K562 (cell line): ENCODE measurements around the gene NUP153. TPM values are rescaled to one million over a fixed set of nuclear protein-coding genes. Genes with fewer than 3 reads are reported as not detected.

Experiments
- BCOR ChIP-seq: fragments of 450-650 bp; IDR thresholded peaks from 2 replicates; pipeline ENCODE4 v1.6.1; 2016
- BDP1 ChIP-seq: IDR thresholded peaks from 3 replicates; pipeline ENCODE4 v1.6.1; 2011; ENCODE audit not compliant: insufficient read length, insufficient read depth
- BHLHE40 ChIP-seq: IDR thresholded peaks from 2 replicates; pipeline ENCODE4 v1.6.1; 2011; ENCODE audit warnings: low read length, improper control_type of control experiment
- CHD1 ChIP-seq: fragments of 200-600 bp; sonication (generic); IDR thresholded peaks from one replicate; pipeline ENCODE4 v1.6.1; 2012; ENCODE audit warnings: mild to moderate bottlenecking, moderate library complexity, low read length, inconsistent platforms
- CHD4 ChIP-seq: fragments of 200-600 bp; sonication (generic); IDR thresholded peaks from 3 replicates; pipeline ENCODE4 v1.6.1; 2012; ENCODE audit warnings: low read depth, mild to moderate bottlenecking, mixed read lengths, low read length, inconsistent platforms; ENCODE audit not compliant: insufficient read depth, insufficient replicate concordance, poor library complexity, severe bottlenecking
- COPS2 ChIP-seq: fragments of 450-650 bp; conservative IDR thresholded peaks from 2 replicates; pipeline ENCODE4 v1.6.1; 2016; ENCODE audit warnings: mild to moderate bottlenecking, moderate library complexity
- HDAC8 ChIP-seq: fragments of 450-650 bp; IDR thresholded peaks from 2 replicates; pipeline ENCODE4 v1.6.1; 2016; ENCODE audit warnings: mild to moderate bottlenecking, missing genetic modification characterization, moderate library complexity, missing compliant biosample characterization
- KAT7 ChIP-seq: sonication (generic); formaldehyde crosslinking; IDR thresholded peaks from 2 replicates; pipeline ENCODE4 v1.8.0; 2022; ENCODE audit warnings: missing genetic modification reagents, mild to moderate bottlenecking, borderline replicate concordance
- KLF10 ChIP-seq: fragments of 250-450 bp; sonication (Bioruptor Pico); IDR thresholded peaks from 2 replicates; pipeline ENCODE4 v1.6.1; 2021; ENCODE audit warnings: matching md5 sums
- LEF1 ChIP-seq: fragments of 450-650 bp; IDR thresholded peaks from 2 replicates; pipeline ENCODE4 v1.6.1; 2016; ENCODE audit warnings: mild to moderate bottlenecking
- NCOA1 ChIP-seq: fragments of 450-650 bp; IDR thresholded peaks from 2 replicates; pipeline ENCODE4 v1.6.1; 2016; ENCODE audit warnings: low read depth
- PCBP2 ChIP-seq: fragments of 200-400 bp; formaldehyde crosslinking; IDR thresholded peaks from 2 replicates; pipeline ENCODE4 v1.6.1; 2018; ENCODE audit warnings: low read length, low read depth, mild to moderate bottlenecking, moderate library complexity; ENCODE audit not compliant: poor library complexity, severe bottlenecking
- PHF8 ChIP-seq: fragments of 200-600 bp; sonication (generic); IDR thresholded peaks from 2 replicates; pipeline ENCODE4 v1.6.1; 2012; ENCODE audit warnings: mixed run types, mild to moderate bottlenecking, inconsistent platforms, low read length, moderate library complexity, borderline replicate concordance
- ZBTB1 ChIP-seq: sonication (generic); formaldehyde crosslinking; IDR thresholded peaks from 2 replicates; pipeline ENCODE4 v1.8.1; 2023; ENCODE audit warnings: missing genetic modification reagents, low read depth, mild to moderate bottlenecking, borderline replicate concordance
- ZBTB7A ChIP-seq: IDR thresholded peaks from 2 replicates; pipeline ENCODE4 v1.6.1; 2011; ENCODE audit warnings: low read depth, mild to moderate bottlenecking, low read length, moderate library complexity, borderline replicate concordance; ENCODE audit not compliant: control insufficient read depth
- ZNF253 ChIP-seq: fragments of 250-450 bp; sonication (Bioruptor Pico); conservative IDR thresholded peaks from 2 replicates; pipeline ENCODE4 v1.6.1; 2021; ENCODE audit warnings: mild to moderate bottlenecking
- polyA plus RNA-seq, 8 experiments: library from polyadenylated mRNA; depleted of rRNA in 4 of 8; stranded (reverse) in 5 of 8; unstranded in 3 of 8; fragments of >200 nt; fragmentation: Nextera tagmentation in 2 of 8; fragmentation: Illumina TruSeq in 1 of 8; extraction: Ambion mirVana in 2 of 8; extraction: Trizol in 1 of 8; gene quantifications; 2 replicates each; pipeline versions ENCODE4 v1.2.1 to v1.2.3, GENCODE V29; 2011 to 2014; ENCODE audit warnings: inconsistent platforms in 1 of 8, missing spikeins in 1 of 8
- total RNA-seq, 7 experiments: library from RNA; depleted of rRNA in 6 of 7; stranded (reverse); fragments of >200 nt in 6 of 7; fragmentation: Illumina TruSeq in 2 of 7; extraction: Trizol in 2 of 7; gene quantifications; 2 replicates each; pipeline versions ENCODE4 v1.2.1 to v1.2.3, GENCODE V29; 2011 to 2021; ENCODE audit warnings: low replicate concordance in 1 of 7
- TF ChIP-seq, protein P1 (sequence below): fragments of 450-650 bp; IDR thresholded peaks from 2 replicates; pipeline ENCODE4 v1.6.1; 2018; ENCODE audit warnings: mild to moderate bottlenecking, low read depth; ENCODE audit not compliant: partially characterized antibody
- TF ChIP-seq, protein P2 (sequence below): fragments of 450-650 bp; IDR thresholded peaks from 2 replicates; pipeline ENCODE4 v1.6.1; 2016; ENCODE audit warnings: low read depth, mild to moderate bottlenecking, moderate library complexity
- TF ChIP-seq, protein P3 (sequence below): fragments of 250-450 bp; sonication (Bioruptor Pico); IDR thresholded peaks from 2 replicates; pipeline ENCODE4 v1.8.0; 2022; ENCODE audit warnings: inconsistent platforms
- TF ChIP-seq, protein P4 (sequence below): sonication (generic); formaldehyde crosslinking; IDR thresholded peaks from 2 replicates; pipeline ENCODE4 v1.8.0; 2023; ENCODE audit warnings: mild to moderate bottlenecking, missing genetic modification reagents
- TF ChIP-seq, protein P5 (sequence below), 2 experiments: fragments of 450-650 bp; IDR thresholded peaks; 2 replicates each; pipeline ENCODE4 v1.6.1; 2016

The NUP153 gene
- total and polyA plus RNA-seq, 9 of the 15 experiments (the other 6 are each of a cell fraction or from before 2014, with no cell fraction given): 21.9 to 110 (median 84.8) TPM

DNA sequence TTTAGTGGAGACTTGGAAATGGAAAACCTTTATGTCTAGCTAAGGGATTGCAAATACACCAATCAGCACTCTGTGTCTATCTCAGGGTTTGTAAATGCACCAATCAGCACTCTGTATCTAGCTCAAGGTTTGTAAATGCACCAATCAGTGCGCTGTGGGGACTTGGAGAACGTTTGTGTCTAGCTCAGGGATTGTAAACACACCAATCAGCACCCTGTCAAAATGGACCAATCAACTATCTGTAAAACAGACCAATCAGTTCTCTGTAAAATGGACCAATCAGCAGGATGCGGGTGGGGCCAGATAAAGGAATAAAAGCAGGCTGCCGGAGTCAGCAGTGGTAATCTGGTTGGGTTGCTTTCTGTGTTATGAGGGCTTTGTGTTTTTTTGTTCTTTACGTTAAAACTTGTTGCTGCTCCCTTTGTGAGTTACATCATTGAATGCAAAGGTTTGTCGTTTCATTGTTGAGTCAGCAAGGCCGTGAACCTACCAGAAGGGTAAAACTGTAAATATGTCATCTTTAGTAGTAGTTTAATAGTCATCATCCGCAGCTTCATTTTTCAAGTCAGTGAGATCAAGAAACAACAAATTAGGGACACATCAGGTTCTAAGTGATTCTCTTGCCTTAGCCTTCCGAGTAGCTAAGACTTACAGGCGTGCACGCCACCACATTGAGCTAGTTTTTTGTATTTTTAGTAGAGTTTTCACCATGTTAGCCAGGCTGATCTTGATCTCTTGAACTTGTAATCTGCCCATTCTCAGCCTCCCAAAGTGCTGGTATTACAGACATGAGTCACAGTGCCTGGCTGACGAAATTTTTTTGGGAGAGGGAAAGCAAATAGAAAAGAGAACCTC, 22.7 kb upstream of the NUP153 start (continued):
- TF ChIP-seq, protein P1, sequence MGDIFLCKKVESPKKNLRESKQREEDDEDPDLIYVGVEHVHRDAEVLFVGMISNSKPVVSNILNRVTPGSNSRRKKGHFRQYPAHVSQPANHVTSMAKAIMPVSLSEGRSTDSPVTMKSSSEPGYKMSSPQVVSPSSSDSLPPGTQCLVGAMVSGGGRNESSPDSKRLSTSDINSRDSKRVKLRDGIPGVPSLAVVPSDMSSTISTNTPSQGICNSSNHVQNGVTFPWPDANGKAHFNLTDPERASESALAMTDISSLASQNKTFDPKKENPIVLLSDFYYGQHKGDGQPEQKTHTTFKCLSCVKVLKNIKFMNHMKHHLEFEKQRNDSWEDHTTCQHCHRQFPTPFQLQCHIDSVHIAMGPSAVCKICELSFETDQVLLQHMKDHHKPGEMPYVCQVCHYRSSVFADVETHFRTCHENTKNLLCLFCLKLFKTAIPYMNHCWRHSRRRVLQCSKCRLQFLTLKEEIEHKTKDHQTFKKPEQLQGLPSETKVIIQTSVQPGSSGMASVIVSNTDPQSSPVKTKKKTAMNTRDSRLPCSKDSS: no peak
- TF ChIP-seq, protein P2, sequence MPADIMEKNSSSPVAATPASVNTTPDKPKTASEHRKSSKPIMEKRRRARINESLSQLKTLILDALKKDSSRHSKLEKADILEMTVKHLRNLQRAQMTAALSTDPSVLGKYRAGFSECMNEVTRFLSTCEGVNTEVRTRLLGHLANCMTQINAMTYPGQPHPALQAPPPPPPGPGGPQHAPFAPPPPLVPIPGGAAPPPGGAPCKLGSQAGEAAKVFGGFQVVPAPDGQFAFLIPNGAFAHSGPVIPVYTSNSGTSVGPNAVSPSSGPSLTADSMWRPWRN: no peak
- TF ChIP-seq ZBTB7A (no peak), COPS2 (no peak), NCOA1 (peak; percentile 29; the same call in 1 of the 2 replicates), BDP1 (no peak), KAT7 (CRISPR knock-in tag) (no peak), PHF8 (no peak), KLF10 (no peak), CHD4 (no peak), BCOR (no peak), HDAC8 (tag) (no peak), ZNF253 (no peak), LEF1 (peak; percentile 70; the same call in 1 of the 2 replicates), BHLHE40 (no peak), CHD1 (no peak), PCBP2 (no peak), ZBTB1 (no peak)
- TF ChIP-seq, protein P3, sequence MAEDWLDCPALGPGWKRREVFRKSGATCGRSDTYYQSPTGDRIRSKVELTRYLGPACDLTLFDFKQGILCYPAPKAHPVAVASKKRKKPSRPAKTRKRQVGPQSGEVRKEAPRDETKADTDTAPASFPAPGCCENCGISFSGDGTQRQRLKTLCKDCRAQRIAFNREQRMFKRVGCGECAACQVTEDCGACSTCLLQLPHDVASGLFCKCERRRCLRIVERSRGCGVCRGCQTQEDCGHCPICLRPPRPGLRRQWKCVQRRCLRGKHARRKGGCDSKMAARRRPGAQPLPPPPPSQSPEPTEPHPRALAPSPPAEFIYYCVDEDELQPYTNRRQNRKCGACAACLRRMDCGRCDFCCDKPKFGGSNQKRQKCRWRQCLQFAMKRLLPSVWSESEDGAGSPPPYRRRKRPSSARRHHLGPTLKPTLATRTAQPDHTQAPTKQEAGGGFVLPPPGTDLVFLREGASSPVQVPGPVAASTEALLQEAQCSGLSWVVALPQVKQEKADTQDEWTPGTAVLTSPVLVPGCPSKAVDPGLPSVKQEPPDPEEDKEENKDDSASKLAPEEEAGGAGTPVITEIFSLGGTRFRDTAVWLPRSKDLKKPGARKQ (CRISPR knock-in tag): no peak
- TF ChIP-seq, protein P4, sequence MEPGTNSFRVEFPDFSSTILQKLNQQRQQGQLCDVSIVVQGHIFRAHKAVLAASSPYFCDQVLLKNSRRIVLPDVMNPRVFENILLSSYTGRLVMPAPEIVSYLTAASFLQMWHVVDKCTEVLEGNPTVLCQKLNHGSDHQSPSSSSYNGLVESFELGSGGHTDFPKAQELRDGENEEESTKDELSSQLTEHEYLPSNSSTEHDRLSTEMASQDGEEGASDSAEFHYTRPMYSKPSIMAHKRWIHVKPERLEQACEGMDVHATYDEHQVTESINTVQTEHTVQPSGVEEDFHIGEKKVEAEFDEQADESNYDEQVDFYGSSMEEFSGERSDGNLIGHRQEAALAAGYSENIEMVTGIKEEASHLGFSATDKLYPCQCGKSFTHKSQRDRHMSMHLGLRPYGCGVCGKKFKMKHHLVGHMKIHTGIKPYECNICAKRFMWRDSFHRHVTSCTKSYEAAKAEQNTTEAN (CRISPR knock-in tag): no peak
- TF ChIP-seq, protein P5, sequence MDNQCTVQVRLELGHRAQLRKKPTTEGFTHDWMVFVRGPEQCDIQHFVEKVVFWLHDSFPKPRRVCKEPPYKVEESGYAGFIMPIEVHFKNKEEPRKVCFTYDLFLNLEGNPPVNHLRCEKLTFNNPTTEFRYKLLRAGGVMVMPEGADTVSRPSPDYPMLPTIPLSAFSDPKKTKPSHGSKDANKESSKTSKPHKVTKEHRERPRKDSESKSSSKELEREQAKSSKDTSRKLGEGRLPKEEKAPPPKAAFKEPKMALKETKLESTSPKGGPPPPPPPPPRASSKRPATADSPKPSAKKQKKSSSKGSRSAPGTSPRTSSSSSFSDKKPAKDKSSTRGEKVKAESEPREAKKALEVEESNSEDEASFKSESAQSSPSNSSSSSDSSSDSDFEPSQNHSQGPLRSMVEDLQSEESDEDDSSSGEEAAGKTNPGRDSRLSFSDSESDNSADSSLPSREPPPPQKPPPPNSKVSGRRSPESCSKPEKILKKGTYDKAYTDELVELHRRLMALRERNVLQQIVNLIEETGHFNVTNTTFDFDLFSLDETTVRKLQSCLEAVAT (IDR thresholded peaks at IDR 0.05): no peak
